Measurements from ENCODE around the gene ZC3H7A. TPM values are rescaled to one million over a fixed set of nuclear protein-coding genes. Genes with fewer than 3 reads are reported as not detected.

ZC3H7A gene, protein sequence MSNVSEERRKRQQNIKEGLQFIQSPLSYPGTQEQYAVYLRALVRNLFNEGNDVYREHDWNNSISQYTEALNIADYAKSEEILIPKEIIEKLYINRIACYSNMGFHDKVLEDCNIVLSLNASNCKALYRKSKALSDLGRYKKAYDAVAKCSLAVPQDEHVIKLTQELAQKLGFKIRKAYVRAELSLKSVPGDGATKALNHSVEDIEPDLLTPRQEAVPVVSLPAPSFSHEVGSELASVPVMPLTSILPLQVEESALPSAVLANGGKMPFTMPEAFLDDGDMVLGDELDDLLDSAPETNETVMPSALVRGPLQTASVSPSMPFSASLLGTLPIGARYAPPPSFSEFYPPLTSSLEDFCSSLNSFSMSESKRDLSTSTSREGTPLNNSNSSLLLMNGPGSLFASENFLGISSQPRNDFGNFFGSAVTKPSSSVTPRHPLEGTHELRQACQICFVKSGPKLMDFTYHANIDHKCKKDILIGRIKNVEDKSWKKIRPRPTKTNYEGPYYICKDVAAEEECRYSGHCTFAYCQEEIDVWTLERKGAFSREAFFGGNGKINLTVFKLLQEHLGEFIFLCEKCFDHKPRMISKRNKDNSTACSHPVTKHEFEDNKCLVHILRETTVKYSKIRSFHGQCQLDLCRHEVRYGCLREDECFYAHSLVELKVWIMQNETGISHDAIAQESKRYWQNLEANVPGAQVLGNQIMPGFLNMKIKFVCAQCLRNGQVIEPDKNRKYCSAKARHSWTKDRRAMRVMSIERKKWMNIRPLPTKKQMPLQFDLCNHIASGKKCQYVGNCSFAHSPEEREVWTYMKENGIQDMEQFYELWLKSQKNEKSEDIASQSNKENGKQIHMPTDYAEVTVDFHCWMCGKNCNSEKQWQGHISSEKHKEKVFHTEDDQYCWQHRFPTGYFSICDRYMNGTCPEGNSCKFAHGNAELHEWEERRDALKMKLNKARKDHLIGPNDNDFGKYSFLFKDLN
- total RNA-seq = 46.6 and 68.0 TPM in 2 replicates

DNA sequence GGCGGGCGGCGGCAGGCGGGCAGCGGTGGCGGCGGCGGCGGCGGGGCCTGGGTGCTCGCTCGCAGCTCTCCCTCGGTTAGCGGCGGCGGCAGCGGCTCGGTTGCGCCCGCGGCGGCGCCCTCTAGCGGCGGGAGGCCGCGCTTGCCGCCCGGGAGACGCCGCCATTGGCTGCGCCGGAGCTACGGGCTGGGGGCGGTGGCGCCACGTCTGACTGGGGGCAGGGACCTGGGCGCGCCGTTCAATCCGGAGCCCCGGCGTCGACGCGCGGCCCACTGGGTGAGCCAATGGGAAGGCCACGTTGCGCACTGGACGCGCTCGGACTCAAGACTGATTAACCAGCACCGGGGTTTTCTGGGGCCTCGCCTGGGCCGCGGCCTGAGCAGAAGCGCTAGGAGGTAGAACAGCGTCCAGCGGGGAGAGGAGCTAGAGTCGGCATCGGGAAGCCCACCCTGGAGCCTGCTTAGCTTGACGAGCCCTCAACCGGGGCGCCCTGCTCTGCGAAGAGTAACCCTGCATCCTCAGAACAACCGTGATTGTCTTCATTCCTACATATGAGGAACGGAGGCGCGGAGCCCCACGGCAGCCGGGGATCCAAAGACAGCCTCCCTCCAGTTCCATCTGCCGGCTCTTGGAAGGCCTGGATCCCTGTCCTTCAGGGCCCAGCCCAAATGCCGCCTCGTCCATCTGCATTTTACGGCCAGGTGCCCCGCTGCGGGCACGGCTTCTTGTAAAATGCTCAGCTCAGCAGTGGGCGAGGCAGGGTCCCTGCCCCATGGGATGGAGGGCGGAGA is at the start of gene ZC3H7A:
TSS of gene ZC3H7A (minus strand) at position 93 of the 791 bp plus-strand sequence. CDS start 14,904 bp downstream, outside the sequence.

DNA sequence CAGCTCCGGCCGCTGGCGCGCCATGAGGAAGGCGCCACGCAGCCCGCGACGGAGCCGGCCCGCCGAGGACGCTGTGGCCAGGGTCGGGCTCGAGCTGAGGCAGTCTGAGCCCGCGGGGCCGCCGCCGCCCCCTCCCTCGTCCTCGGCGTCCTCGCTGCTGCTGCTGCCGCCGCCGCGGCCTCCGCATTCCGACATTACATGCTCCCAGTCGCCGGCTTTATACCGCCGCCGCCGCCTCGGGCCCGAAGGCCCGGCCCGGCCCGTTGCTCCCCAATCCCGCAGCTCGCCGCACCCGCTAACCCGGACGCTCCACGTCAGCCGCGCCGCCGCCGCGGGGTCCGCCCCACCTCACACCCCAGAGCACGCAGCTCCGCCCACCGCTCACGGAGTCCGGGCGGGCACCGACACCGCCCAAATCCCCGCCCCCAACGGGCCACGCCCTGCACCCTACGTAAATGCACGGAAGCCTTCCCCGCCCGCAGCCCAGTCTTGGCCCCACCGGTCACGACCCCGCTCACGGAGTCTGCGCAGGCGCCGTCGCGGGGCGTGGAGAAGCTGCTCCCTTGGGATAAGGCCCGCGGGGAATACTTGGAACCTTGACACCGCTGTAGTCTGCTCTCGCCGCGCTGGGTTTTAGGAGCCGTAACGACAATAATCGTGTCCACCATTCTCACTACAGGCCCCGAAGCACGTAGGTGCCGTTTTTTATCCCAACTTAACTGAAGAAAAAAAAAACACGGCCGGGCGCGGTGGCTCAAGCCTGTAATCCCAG is 54.3 kb downstream of the ZC3H7A start, which contains the start of gene TXNDC11:
TSS of gene TXNDC11 (minus strand) at position 322 of the 772 bp plus-strand sequence. CDS start at position 195, 127 bp downstream.

Other genes with a start within 250 kb of the ZC3H7A start
- 15.0 and 24.3 TPM in 2 replicates for gene LITAF, start 210.3 kb downstream of the ZC3H7A start, total RNA-seq
- 7.5 and 8.6 TPM in 2 replicates for gene SNN, start 128.8 kb downstream of the ZC3H7A start, total RNA-seq
- gene TXNDC11, start 54.4 kb downstream of the ZC3H7A start, total RNA-seq = 21.4 and 29.1 TPM in 2 replicates
- gene RSL1D1, start 54.3 kb upstream of the ZC3H7A start, total RNA-seq = 66.8 and 156 TPM in 2 replicates
- gene GSPT1, start 118.7 kb upstream of the ZC3H7A start, total RNA-seq = 71.6 and 154 TPM in 2 replicates
- 3.6 and 6.0 TPM in 2 replicates for gene NPIPB2, start 144.8 kb upstream of the ZC3H7A start, total RNA-seq
- not detected in 2 replicates for gene TNFRSF17, start 168.0 kb upstream of the ZC3H7A start, total RNA-seq
- gene SNX29, start 179.5 kb upstream of the ZC3H7A start, total RNA-seq = 18.4 and 27.1 TPM in 2 replicates

All from smooth muscle cell of the umbilical artery (primary cell).